H1 (cell line): Measurements from ENCODE around the gene MYH9. TPM values are rescaled to one million over a fixed set of nuclear protein-coding genes. Genes with fewer than 3 reads are reported as not detected.

Source experiments
- CTCF ChIA-PET: fragments of 300-600 bp; sonication (Branson Sonifier 250); formaldehyde crosslinking; loops from one replicate; lab custom pipeline; 2021; ENCODE audit not compliant: partially characterized antibody; lab: Charles Lee
- POLR2A ChIA-PET: fragments of 300-600 bp; sonication (Branson Sonifier 250); formaldehyde crosslinking; loops from one replicate; lab custom pipeline; 2021; ENCODE audit warnings: inconsistent platforms; ENCODE audit not compliant: partially characterized antibody; lab: Charles Lee
- DNase-seq, 2 experiments: peaks; one replicate each; pipeline versions ENCODE4 v3.0.0 to v3.0.0-alpha.2; 2010 to 2022; ENCODE audit warnings: low spot score in 2 of 2, low read depth in 1 of 2, mixed read lengths in 1 of 2
- FAIRE-seq: peaks from 2 replicates; lab custom pipeline; 2011; peaks lifted over from hg19 to GRCh38; lab: Jason Lieb, UNC
- H2AFZ ChIP-seq: 2 replicates; pipeline ENCODE4 v1.8.1; 2012; ENCODE audit warnings: low read length, inconsistent platforms
- H2AK5ac ChIP-seq: 2 replicates; pipeline ENCODE4 v1.6.1; 2013; ENCODE audit warnings: low read depth, low read length
- H2BK120ac ChIP-seq: replicated peaks from 2 replicates; pipeline ENCODE3; 2013; ENCODE audit warnings: low read depth, low read length, inconsistent platforms
- H2BK12ac ChIP-seq: 2 replicates; pipeline ENCODE4 v1.6.1; 2013; ENCODE audit warnings: low read depth, low read length
- H2BK15ac ChIP-seq: 2 replicates; pipeline ENCODE4 v1.6.1; 2013; ENCODE audit warnings: low read length
- H2BK20ac ChIP-seq: 2 replicates; pipeline ENCODE4 v1.6.1; 2013; ENCODE audit warnings: low read length
- H2BK5ac ChIP-seq: 2 replicates; pipeline ENCODE4 v1.6.1; 2013; ENCODE audit warnings: low read depth, low read length
- H3K14ac ChIP-seq: 2 replicates; pipeline ENCODE4 v1.6.1; 2013; ENCODE audit warnings: inconsistent platforms; ENCODE audit not compliant: insufficient read length
- H3K18ac ChIP-seq: 2 replicates; pipeline ENCODE4 v1.6.1; 2013; ENCODE audit warnings: low read length; ENCODE audit errors: extremely low read depth
- H3K23ac ChIP-seq: 2 replicates; pipeline ENCODE4 v1.6.1; 2013; ENCODE audit warnings: inconsistent platforms; ENCODE audit not compliant: insufficient read length
- H3K23me2 ChIP-seq: 2 replicates; pipeline ENCODE4 v1.6.1; 2013; ENCODE audit warnings: low read depth, low read length
- H3K27ac ChIP-seq: 2 replicates; pipeline ENCODE4 v1.6.1; 2011; ENCODE audit warnings: low read depth, low read length, inconsistent platforms
- H3K27me3 ChIP-seq, 4 experiments: replicated peaks in 1 of 4; 1 replicate in 1 of 4; 2 replicates in 3 of 4; pipeline versions ENCODE4 v1.6.1 to v1.8.1; 2011 to 2013; ENCODE audit warnings: low read length in 3 of 4, mild to moderate bottlenecking in 3 of 4, inconsistent platforms in 2 of 4, mixed read lengths in 2 of 4, moderate library complexity in 1 of 4; ENCODE audit not compliant: control insufficient read depth in 3 of 4, insufficient read depth in 3 of 4; ENCODE audit errors: extremely low read depth in 1 of 4
- H3K36me3 ChIP-seq, 4 experiments: 2 replicates each; pipeline versions ENCODE4 v1.6.1 to v1.8.1; 2011 to 2013; ENCODE audit warnings: mild to moderate bottlenecking in 4 of 4, low read length in 3 of 4, moderate library complexity in 2 of 4, control low read depth in 1 of 4, inconsistent platforms in 1 of 4; ENCODE audit not compliant: insufficient read depth in 4 of 4, control insufficient read depth in 2 of 4
- H3K4ac ChIP-seq: replicated peaks from 2 replicates; pipeline ENCODE3; 2013; ENCODE audit warnings: low read length, low read depth, mixed read lengths, inconsistent platforms; ENCODE audit not compliant: insufficient read length
- H3K4me1 ChIP-seq, 4 experiments: replicated peaks in 1 of 4; 1 replicate in 1 of 4; 2 replicates in 3 of 4; pipeline versions ENCODE4 v1.6.1 to v1.8.1; 2011 to 2013; ENCODE audit warnings: low read length in 3 of 4, inconsistent platforms in 2 of 4, mixed read lengths in 1 of 4; ENCODE audit not compliant: insufficient read depth in 4 of 4, control insufficient read depth in 3 of 4
- H3K4me2 ChIP-seq, 2 experiments: 2 replicates each; pipeline versions ENCODE4 v1.6.1 to v1.8.1; 2011 to 2013; ENCODE audit warnings: low read depth in 2 of 2, low read length in 2 of 2, control low read depth in 1 of 2, inconsistent platforms in 1 of 2, mild to moderate bottlenecking in 1 of 2; ENCODE audit not compliant: insufficient read depth in 1 of 2
- H3K4me3 ChIP-seq, 4 experiments: fragments of 200-600, 300-600 bp in 1 of 4; sonication (generic), shearing (Covaris generic), sonication (Bioruptor Twin) in 1 of 4; 2 replicates each; pipeline versions ENCODE4 v1.5.1 to v1.8.1; 2011 to 2016; ENCODE audit warnings: low read length in 4 of 4, low read depth in 3 of 4, control low read depth in 2 of 4, inconsistent platforms in 2 of 4, mild to moderate bottlenecking in 2 of 4, mixed read lengths in 1 of 4, moderate library complexity in 1 of 4; ENCODE audit not compliant: insufficient read depth in 2 of 4; ENCODE audit errors: extremely low read depth in 1 of 4
- H3K56ac ChIP-seq: replicated peaks from 2 replicates; pipeline ENCODE3; 2013; ENCODE audit warnings: low read depth, mild to moderate bottlenecking, mixed read lengths, low read length, inconsistent platforms; ENCODE audit not compliant: insufficient read length
- H3K79me1 ChIP-seq: 2 replicates; pipeline ENCODE4 v1.6.1; 2013; ENCODE audit warnings: low read depth, low read length, control low read depth
- H3K79me2 ChIP-seq, 2 experiments: 2 replicates each; pipeline versions ENCODE4 v1.6.1 to v1.8.1; 2012 to 2013; ENCODE audit warnings: low read length in 2 of 2, mild to moderate bottlenecking in 2 of 2, inconsistent platforms in 1 of 2; ENCODE audit not compliant: insufficient read depth in 2 of 2, control insufficient read depth in 1 of 2
- H3K9ac ChIP-seq, 4 experiments: replicated peaks in 1 of 4; 1 replicate in 1 of 4; 2 replicates in 3 of 4; pipeline versions ENCODE4 v1.6.1 to v1.8.1; 2011 to 2013; ENCODE audit warnings: low read depth in 3 of 4, low read length in 3 of 4, control low read depth in 2 of 4, mild to moderate bottlenecking in 2 of 4, moderate library complexity in 2 of 4, inconsistent platforms in 1 of 4; ENCODE audit errors: extremely low read depth in 1 of 4
- H3K9me3 ChIP-seq, 2 experiments: 2 replicates each; pipeline versions ENCODE4 v1.6.1 to v1.8.1; 2012 to 2013; ENCODE audit warnings: mild to moderate bottlenecking in 2 of 2, moderate library complexity in 2 of 2, control low read depth in 1 of 2, inconsistent platforms in 1 of 2, low read depth in 1 of 2, low read length in 1 of 2, mixed read lengths in 1 of 2; ENCODE audit not compliant: insufficient read depth in 2 of 2
- H4K20me1 ChIP-seq, 2 experiments: replicated peaks in 1 of 2; 2 replicates each; pipeline versions ENCODE3 to v1.8.1; 2011 to 2013; ENCODE audit warnings: inconsistent platforms in 2 of 2, low read length in 2 of 2, mild to moderate bottlenecking in 1 of 2; ENCODE audit not compliant: insufficient read depth in 2 of 2, control insufficient read depth in 1 of 2
- H4K5ac ChIP-seq: 2 replicates; pipeline ENCODE4 v1.6.1; 2013; ENCODE audit warnings: low read length, low read depth, mixed read lengths, inconsistent platforms; ENCODE audit not compliant: insufficient read length
- H4K8ac ChIP-seq: 2 replicates; pipeline ENCODE4 v1.8.0; 2013; ENCODE audit warnings: mild to moderate bottlenecking, moderate library complexity, low read length, inconsistent platforms; ENCODE audit not compliant: insufficient read depth; ENCODE audit errors: extremely low read depth
- H4K91ac ChIP-seq: replicated peaks from 2 replicates; pipeline ENCODE3; 2013; ENCODE audit warnings: low read length, mixed read lengths, inconsistent platforms; ENCODE audit not compliant: insufficient read length
- CBX8 ChIP-seq: fragments of 300-800, 300-1000 bp; sonication (generic); IDR thresholded peaks from 2 replicates; pipeline ENCODE4 v1.7.1; 2016; ENCODE audit warnings: low read depth, low read length, borderline replicate concordance
- CREB1 ChIP-seq: IDR thresholded peaks from 2 replicates; pipeline ENCODE4 v1.6.1; 2012; ENCODE audit warnings: inconsistent platforms
- GTF2F1 ChIP-seq: IDR thresholded peaks from 2 replicates; pipeline ENCODE4 v1.6.1; 2012; ENCODE audit warnings: low read depth, low read length, improper control_type of control experiment, borderline replicate concordance
- KDM5A ChIP-seq: fragments of 200-600 bp; IDR thresholded peaks from 2 replicates; pipeline ENCODE4 v1.7.1; 2012; ENCODE audit warnings: mild to moderate bottlenecking, low read length, inconsistent platforms, mixed read lengths
- PHF8 ChIP-seq: fragments of 200-600 bp; sonication (generic); conservative IDR thresholded peaks from 2 replicates; pipeline ENCODE4 v1.7.1; 2012; ENCODE audit warnings: low read depth, mild to moderate bottlenecking, inconsistent platforms, low read length, moderate library complexity
- POLR2A ChIP-seq, 2 experiments: IDR thresholded peaks; 1 replicate in 1 of 2; 2 replicates in 1 of 2; pipeline ENCODE4 v1.6.1; 2011; ENCODE audit warnings: low read depth in 2 of 2, low read length in 2 of 2, mild to moderate bottlenecking in 2 of 2; ENCODE audit errors: control extremely low read depth in 1 of 2
- RXRA ChIP-seq: IDR thresholded peaks from 2 replicates; pipeline ENCODE4 v1.6.1; 2011; ENCODE audit warnings: low read depth, mild to moderate bottlenecking, low read length, moderate library complexity; ENCODE audit not compliant: insufficient read depth
- SRF ChIP-seq: IDR thresholded peaks from 2 replicates; pipeline ENCODE4 v1.6.1; 2011; ENCODE audit warnings: mild to moderate bottlenecking, low read depth, low read length, moderate library complexity
- WGBS, 2 experiments: shearing (Covaris generic) in 1 of 2; methylation state at CpG; one replicate each; pipeline versions ENCODE4 v1.1.6 to v1.1.7; 2013 to 2015; ENCODE audit warnings: low lambda C conversion rate in 2 of 2, mixed read lengths in 2 of 2, inconsistent platforms in 1 of 2, low coverage in 1 of 2, missing lambda C conversion rate in 1 of 2; ENCODE audit not compliant: insufficient replicate concordance in 2 of 2, insufficient coverage in 1 of 2, insufficient read length in 1 of 2; ENCODE audit errors: extremely low coverage in 1 of 2, missing lambda C conversion rate in 1 of 2; 5-methylcytosine and 5-hydroxymethylcytosine counted together
- polyA plus RNA-seq, 7 experiments: library from polyadenylated mRNA; depleted of rRNA in 3 of 7; stranded (reverse) in 5 of 7; unstranded in 2 of 7; fragments of >200 nt in 5 of 7; fragments of 200-250 nt in 2 of 7; gene quantifications; 1 replicate in 5 of 7; 2 replicates in 1 of 7; 4 replicates in 1 of 7; pipeline versions ENCODE4 v1.2.1 to v1.2.3, GENCODE V29; 2011 to 2013; ENCODE audit warnings: missing spikeins in 2 of 7, mixed read lengths in 2 of 7
- total RNA-seq: library from RNA; stranded (reverse); fragmentation: NEBNext Ultra II Directional; extraction: Animal tissue kit (Norgen Biotek cat#: 25700); gene quantifications from 2 replicates; pipeline ENCODE4 v1.2.1, GENCODE V29; 2021

MYH9 gene
- total and polyA plus RNA-seq, 2 of the 8 experiments (the other 6 are each of a cell fraction or from before 2014, with no cell fraction given), result 24.9 to 322 TPM

- FAIRE-seq (no peak), DNase-seq (no peak)
- no peaks in the 10 kb centered on the region for H3K27me3 ChIP-seq
- H2AK5ac ChIP-seq, result peak overlapping the region; percentile 82; the same call in 1 of the 2 replicates
- H3K4me1 ChIP-seq, result peaks cover 48 to 71% (median 61%) of the 10 kb centered on the region in 4 experiments
- H2BK120ac ChIP-seq, result no peak overlapping the region
- H3K79me1 ChIP-seq, result peaks cover 32% of the 10 kb centered on the region
- ChIA-PET CTCF (interaction anchor here (0.6 to 4.2 kb wide), 13 partner anchors 11 to 105 kb away, joined by 3 to 18 read pairs (median 3); no protein-coding TSS in a partner anchor), POLR2A (interaction anchor here (0.9 to 16.5 kb wide), 6 partner anchors 9 to 91 kb away, joined by 4 to 263 read pairs (median 5); partner anchors contain the start of gene MYH9)
- peak overlapping the region; percentile 38; the same call in 1 of the 2 replicates for H3K18ac ChIP-seq
- H4K91ac ChIP-seq, result no peak overlapping the region
- peaks cover 34 to 94% of the 10 kb centered on the region in 2 experiments for H3K79me2 ChIP-seq
- no peaks in the 10 kb centered on the region for H3K9me3 ChIP-seq
- no peaks in the 10 kb centered on the region for H3K36me3 ChIP-seq
- H2BK12ac ChIP-seq, result no peak overlapping the region
- 0 out of 2 replicates have a peak overlapping the region, but pooled peaks have one; percentile 21 for H3K27ac ChIP-seq
- TF ChIP-seq GTF2F1, result no peak
- no peak for TF ChIP-seq KDM5A
- peak; percentile 71 for TF ChIP-seq CREB1
- TF ChIP-seq POLR2A (IDR thresholded peaks at IDR 0.05; ENCODE audit: control extremely low read depth in 1 of 2, low read depth in 2 of 2, low read length in 2 of 2), result no peak
- TF ChIP-seq PHF8, result no peak
- no peak for TF ChIP-seq CBX8
- TF ChIP-seq RXRA, result no peak
- no peak for TF ChIP-seq SRF
- 74% methylated on average over 9 of the region's 9 CpGs; no CpG with 5 or more reads in 1 of the 2 experiments for WGBS, 2 experiments
- no peak overlapping the region for H3K4ac ChIP-seq
- H2BK15ac ChIP-seq, result no peak overlapping the region
- H4K5ac ChIP-seq, result no peak overlapping the region
- H2BK5ac ChIP-seq, result no peak overlapping the region
- no peak overlapping the region for H3K14ac ChIP-seq
- no peak overlapping the region; the same call in 1 of the 2 replicates for H4K8ac ChIP-seq
- H3K23ac ChIP-seq, result no peak overlapping the region
- no peak overlapping the region for H3K4me3 ChIP-seq
- peaks cover 0 to 31% of the 10 kb centered on the region in 2 experiments for H4K20me1 ChIP-seq
- H3K23me2 ChIP-seq, result no peaks in the 10 kb centered on the region
- no peak overlapping the region for H3K56ac ChIP-seq
- no peak overlapping the region for H2AFZ ChIP-seq
- no peak overlapping the region for H3K9ac ChIP-seq
- H2BK20ac ChIP-seq, result no peak overlapping the region
- H3K4me2 ChIP-seq, result no peak overlapping the region
Measured at GRCh38 chr22:36365020-36365411, 22.8 kb downstream of the MYH9 start.
